HEK293 (cell line): ENCODE data around the gene PPP1R14B.

Experiments used
- CTCF ChIP-seq: fragments of 450-650 bp; formaldehyde crosslinking; IDR thresholded peaks from 2 replicates; pipeline ENCODE4 v1.5.1; 2016; ENCODE audit warnings: missing biosample characterization, missing genetic modification characterization
- KLF9 ChIP-seq: fragments of 450-650 bp; formaldehyde crosslinking; IDR thresholded peaks from 2 replicates; pipeline ENCODE4 v1.5.1; 2016; ENCODE audit warnings: missing biosample characterization, missing genetic modification characterization, low read depth
- MYNN ChIP-seq: fragments of 450-650 bp; formaldehyde crosslinking; IDR thresholded peaks from 2 replicates; pipeline ENCODE4 v1.5.1; 2016; ENCODE audit warnings: missing biosample characterization, missing genetic modification characterization, borderline replicate concordance
- PATZ1 ChIP-seq: fragments of 450-650 bp; formaldehyde crosslinking; IDR thresholded peaks from 2 replicates; pipeline ENCODE4 v1.5.1; 2016; ENCODE audit warnings: missing biosample characterization, missing genetic modification characterization
- PBX3 ChIP-seq: sonication (generic); formaldehyde crosslinking; IDR thresholded peaks from 2 replicates; pipeline ENCODE4 v1.8.1; 2022; ENCODE audit warnings: mild to moderate bottlenecking, moderate library complexity, missing genetic modification reagents
- YY1 ChIP-seq: fragments of 450-650 bp; formaldehyde crosslinking; IDR thresholded peaks from 2 replicates; pipeline ENCODE4 v1.5.1; 2018; ENCODE audit warnings: missing biosample characterization, missing genetic modification characterization
- ZBTB1 ChIP-seq: fragments of 450-650 bp; formaldehyde crosslinking; IDR thresholded peaks from 2 replicates; pipeline ENCODE4 v1.5.1; 2016; ENCODE audit warnings: missing biosample characterization, missing genetic modification characterization
- ZNF239 ChIP-seq: fragments of 450-650 bp; formaldehyde crosslinking; IDR thresholded peaks from 2 replicates; pipeline ENCODE4 v1.5.1; 2016; ENCODE audit warnings: missing biosample characterization, missing genetic modification characterization
- ZNF311 ChIP-seq: fragments of 450-650 bp; formaldehyde crosslinking; IDR thresholded peaks from 2 replicates; pipeline ENCODE4 v1.5.1; 2017; ENCODE audit warnings: missing biosample characterization, missing genetic modification characterization, borderline replicate concordance
- ZNF580 ChIP-seq: fragments of 450-650 bp; formaldehyde crosslinking; IDR thresholded peaks from 2 replicates; pipeline ENCODE4 v1.5.1; 2016; ENCODE audit warnings: missing biosample characterization, missing genetic modification characterization

GRCh38 chr11:64266339-64266738 lies 19.6 kb upstream of the PPP1R14B start:
- TF ChIP-seq MYNN (no peak), KLF9 (tag by site-specific recombination) (no peak), ZNF580 (tag by site-specific recombination) (no peak), ZBTB1 (tag by site-specific recombination) (no peak), YY1 (tag by site-specific recombination) (no peak), PBX3 (CRISPR knock-in tag) (no peak), ZNF311 (tag by site-specific recombination) (no peak), CTCF (tag by site-specific recombination) (no peak), PATZ1 (tag by site-specific recombination) (no peak), ZNF239 (tag by site-specific recombination) (no peak)
